ENCODE results near the gene LASP1NB.

Gene LASP1NB

GRCh38 chr17:38925263-38925995 lies at the start of gene LASP1NB:
Gene LASP1NB (plus strand): TSS chr17:38925614.
- peak in 1 of 2 experiments; percentile 24 for DNase-seq

DNA sequence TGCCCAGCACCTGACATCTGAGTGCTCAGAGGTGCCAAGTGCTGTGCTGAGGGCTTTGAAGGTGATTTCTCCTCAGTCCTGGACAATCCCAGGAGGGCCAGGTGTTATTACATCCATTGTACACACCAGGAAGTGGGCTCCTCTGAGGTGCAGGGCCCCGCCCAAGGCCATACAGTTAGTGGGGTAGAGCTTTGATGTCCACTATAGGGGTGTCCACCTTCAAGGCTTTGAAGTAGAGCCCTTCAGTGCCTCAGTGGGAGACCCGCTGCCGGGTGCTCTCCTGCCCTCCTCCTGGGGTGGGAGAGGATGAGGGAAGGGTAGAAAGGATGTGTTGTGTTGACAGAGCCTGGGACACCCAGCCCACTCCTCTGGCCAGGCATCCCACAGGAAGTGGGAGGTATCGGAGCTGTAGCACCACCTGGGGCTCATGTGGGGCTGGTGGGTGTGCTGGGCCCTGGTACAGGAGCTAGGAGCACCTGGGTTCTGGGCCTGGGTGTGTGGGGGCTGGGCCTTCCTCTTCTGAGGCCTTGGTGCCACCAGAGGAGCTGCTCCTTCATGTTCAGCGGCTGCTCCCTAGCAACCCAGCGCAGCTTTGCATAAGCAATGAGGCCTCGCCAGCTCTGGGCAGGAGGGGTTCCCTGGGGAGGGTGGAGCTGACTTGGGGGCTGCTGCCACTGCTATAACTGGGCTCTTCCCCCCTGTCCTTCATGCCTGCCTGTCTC lies 48.1 kb upstream of the LASP1NB start:
- peak in 1 of 2 experiments; percentile 33 for DNase-seq

- DNase-seq, result no peak
Observed at GRCh38 chr17:38879878-38880665, 45.3 kb upstream of the LASP1NB start.

- no peak for DNase-seq
Observed at GRCh38 chr17:38881600-38882191, 43.7 kb upstream of the LASP1NB start.

DNA sequence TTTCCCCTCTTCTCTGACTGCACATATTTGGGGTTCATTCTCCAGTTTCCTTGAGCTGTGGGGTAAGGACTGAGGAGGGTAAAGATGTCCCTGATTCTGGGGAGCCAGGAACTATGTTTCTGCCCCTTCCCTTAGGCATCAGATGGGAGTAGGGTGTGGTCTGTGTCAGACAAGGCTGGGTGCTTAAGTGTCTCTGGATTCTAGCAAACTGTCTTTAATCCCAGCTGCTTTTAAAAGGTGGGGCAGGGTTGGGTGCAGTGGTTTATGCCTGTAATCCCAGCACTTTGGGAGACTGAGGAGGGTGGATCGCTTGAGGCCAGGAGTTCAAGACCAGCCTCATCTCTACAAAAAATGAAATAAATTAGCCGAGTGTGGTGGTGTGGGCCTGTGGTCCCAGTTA lies 42.5 kb upstream of the LASP1NB start:
- DNase-seq, result no peak

DNA sequence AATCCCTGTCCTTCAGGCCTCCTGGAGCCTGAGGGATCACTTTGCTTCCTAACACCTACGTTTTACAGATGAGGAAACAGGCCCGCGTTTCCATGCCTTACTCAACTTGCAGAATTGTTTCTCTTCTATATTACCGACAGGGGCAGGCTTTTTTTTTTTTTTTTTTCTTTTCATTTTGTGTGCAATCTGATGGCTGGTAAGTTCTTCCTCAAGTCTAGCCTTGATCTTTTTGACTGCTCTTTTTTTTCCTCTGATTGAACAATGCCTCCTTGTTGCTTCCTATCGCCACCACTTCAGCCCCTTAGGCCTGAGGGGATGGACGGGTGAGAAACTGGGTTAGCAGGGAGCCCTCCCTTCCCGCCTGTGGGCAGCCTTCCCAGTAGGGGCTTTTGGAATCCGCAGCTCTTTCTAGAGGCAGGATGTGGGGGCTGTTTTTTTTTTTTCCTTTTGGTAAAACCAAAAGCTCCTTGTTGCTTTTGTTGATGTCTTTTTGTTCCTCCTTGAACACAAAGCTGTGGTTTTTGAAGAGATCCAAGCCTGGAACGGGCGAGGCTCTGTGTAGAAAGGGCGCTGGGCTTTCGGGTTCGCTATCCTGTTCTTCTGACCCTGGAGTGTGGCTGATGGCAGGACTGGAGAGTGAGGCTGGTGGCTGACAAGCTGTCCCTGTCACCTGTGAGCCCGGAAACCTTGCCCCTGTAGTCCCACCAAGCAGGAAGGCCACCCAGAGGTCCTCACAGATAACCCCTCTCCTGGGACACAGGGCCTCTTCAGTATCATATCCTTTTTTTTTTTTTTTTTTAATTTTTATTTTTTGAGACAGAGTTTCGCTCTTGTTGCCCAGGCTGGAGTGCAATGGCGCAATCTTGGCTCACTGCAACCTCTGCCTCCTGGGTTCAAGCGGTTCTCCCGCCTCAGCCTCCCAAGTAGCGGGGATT lies 41.6 kb upstream of the LASP1NB start:
- DNase-seq, result no peak

DNA sequence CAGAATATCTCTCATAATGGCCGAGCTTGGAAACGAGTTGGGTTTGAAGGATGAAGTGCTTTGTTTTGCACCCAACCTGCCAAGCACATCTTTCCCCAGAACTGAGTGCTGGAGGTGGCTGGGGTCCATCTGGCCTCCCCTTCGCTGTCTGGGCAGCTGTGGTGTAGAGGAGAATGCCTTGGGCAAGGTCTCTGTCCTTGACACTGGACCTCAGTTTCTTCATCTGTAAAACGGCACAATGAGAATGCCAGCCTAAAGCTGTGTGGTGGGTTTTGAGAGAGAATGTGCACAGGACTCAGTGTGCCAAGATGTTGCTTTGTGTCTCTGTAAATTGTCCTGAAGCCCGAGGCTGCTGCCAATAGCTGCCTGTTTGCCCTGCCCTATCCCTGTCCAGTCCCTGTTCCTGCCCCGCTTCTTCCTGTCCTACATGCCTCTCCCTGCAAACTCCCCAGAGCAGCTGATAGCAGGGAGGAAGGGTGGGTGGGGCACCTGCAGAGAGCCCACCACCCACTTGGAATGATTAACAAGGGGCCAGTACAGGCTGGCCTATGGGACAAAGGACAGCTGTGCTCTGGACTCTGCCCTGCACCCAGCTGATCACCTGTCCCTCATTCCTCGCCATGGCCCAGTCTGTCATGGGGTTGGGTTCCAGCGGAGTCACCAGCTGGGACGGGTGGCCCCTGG lies 40.2 kb upstream of the LASP1NB start:
- DNase-seq, result no peak

- no peak for DNase-seq
Observed at GRCh38 chr17:38885728-38886642, 39.4 kb upstream of the LASP1NB start.

DNA sequence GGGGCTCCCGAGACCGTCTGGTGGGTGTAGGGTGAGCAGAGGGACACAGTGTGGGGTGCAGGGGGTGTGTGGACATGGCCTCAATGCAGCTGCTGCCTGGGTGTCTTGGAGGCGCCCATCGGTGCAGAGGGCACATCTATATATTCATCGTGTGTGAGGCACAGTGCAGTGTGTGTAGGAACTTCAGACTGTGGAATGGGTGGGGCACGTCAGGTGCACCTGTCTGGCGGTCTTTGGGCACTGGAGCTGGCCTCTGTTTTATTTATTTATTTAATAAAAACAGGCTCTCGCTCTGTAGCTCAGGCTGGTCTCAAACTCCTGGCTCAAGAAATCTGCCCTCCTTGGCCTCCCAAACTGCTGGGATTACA lies 38.8 kb upstream of the LASP1NB start:
- no peak for DNase-seq

GRCh38 chr17:38888842-38889241 lies 36.6 kb upstream of the LASP1NB start:
- DNase-seq, result no peak

DNA sequence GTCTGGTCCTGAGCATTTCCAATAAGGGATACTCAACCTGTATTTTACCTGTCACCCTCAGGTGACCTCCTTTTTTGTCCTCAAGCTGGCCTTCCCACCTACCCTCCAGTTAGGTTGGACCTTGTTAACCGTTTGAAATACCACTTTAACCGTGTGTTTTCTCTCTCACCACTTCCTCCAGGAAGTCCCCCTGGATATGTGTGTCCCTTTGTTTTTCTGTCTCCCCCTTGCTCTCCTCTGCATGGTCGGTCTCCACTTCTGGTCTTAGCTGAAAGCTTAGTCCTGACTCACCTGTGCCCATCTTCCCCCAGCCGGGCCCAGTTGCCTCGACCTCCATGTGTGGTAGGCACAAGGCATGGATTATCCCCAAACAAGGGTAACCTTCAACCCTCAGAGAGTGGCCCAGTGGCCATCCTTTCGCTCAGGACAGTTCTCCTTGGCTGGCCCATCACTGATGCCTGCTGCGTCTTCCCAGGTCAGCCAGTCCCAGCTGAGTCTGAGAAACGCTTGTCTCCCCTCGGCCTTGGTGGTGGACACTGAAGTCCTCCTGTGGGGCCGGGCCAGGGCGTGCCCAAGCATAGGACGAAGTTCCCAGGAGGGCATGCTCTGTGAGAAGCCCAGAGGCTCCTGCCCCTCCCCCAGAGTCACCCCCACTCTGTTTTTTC lies 35.5 kb upstream of the LASP1NB start:
- DNase-seq, result no peak

DNA sequence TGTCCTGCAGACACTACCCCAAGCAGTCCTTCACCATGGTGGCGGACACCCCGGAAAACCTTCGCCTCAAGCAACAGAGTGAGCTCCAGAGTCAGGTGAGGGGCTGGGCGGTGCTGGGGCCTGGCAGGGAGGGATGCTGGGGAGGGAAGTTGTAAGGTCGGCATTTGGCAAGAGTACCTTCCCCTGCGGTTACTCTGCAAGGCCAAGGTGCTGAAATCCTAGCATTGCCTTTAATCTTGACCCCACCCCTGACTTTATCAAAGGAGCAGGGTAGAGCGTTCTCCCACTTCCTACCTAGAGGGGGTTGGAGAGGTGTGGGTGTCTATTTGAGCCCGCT lies 35.0 kb upstream of the LASP1NB start:
- no peak for DNase-seq

- no peak for DNase-seq
Observed at GRCh38 chr17:38891441-38891840, 34.0 kb upstream of the LASP1NB start.

- no peak for DNase-seq
Observed at GRCh38 chr17:38892083-38892482, 33.3 kb upstream of the LASP1NB start.

GRCh38 chr17:38892620-38893019 lies 32.8 kb upstream of the LASP1NB start:
- DNase-seq, result no peak

DNA sequence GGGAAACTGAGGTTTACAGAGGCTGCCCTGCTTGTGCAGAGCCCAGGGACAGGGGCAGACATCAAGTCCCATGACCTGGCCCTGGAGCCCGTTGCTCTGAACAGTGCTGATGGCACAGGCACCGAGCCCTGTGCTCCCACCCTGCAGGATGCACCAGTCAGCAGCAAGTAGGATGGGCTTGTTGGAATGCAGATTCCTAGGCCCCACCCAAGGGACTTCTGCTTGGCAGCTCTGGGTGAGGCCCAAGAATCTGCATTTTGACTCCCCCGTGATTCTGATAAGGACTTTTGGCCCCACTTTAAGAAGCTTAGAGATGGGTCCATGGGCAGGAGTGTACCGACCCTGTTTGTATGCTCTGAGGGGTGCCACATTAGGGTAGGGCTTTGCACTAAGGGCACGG lies 32.3 kb upstream of the LASP1NB start:
- DNase-seq, result no peak

GRCh38 chr17:38893607-38894006 lies 31.8 kb upstream of the LASP1NB start:
- DNase-seq, result no peak

- no peak for DNase-seq
Observed at GRCh38 chr17:38894276-38894675, 31.1 kb upstream of the LASP1NB start.

GRCh38 chr17:38896346-38896954 lies 29.0 kb upstream of the LASP1NB start:
- no peak for DNase-seq

GRCh38 chr17:38897176-38897575 lies 28.2 kb upstream of the LASP1NB start:
- DNase-seq, result no peak

All from stimulated activated CD4-positive, alpha-beta T cell treated with anti-CD3 and anti-CD28 coated beads, Interleukin-4, amount 100 ng/mL, for 4 hours (primary cell).